ENCODE results near the gene PRIM2.
"Not testable (repeated sequence)": the region's sequence is repeated elsewhere in the genome, so short reads cannot be mapped to it uniquely, and the experiment has no call there.

The PRIM2 gene

GRCh38 chr6:57317060-57317943 lies at the start of gene PRIM2:
TSS of gene PRIM2 (plus strand) at chr6:57317630. CDS start at chr6:57318446, 816 bp downstream.
- DNase-seq: peak; percentile 86

GRCh38 chr6:57268294-57268640 lies 49.2 kb upstream of the PRIM2 start:
- no peak for DNase-seq

DNA sequence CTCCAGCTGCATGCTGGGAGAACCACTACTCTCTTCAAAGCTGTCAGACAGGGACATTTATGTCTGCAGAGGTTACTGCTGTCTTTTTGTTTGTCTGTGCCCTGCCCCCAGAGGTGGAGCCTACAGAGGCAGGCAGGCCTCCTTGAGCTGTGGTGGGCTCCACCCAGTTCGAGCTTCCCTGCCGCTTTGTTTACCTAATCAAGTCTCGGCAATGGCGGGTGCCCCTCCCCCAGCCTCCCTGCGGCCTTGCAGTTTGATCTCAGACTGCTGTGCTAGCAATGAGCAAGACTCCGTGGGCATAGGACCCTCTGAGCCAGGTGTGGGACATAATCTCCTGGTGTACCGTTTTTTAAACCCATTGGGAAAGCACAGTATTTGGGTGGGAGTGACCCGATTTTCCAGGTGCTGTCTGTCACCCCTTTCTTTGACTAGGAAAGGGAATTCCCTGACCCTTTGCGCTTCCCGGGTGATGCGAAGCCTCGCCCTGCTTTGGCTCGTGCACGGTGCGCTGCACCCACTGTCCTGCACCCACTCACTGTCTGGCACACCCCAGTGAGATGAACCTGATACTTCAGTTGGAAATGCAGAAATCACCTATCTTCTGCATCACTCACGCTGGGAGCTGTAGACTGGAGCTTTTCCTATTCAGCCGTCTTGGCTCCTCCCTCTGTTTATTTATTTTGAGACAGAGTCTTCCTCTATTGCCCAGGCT lies 43.2 kb upstream of the PRIM2 start:
- not testable (repeated sequence) for DNase-seq

- no peak for DNase-seq
Measured at GRCh38 chr6:57275384-57275783, 42.0 kb upstream of the PRIM2 start.

GRCh38 chr6:57276946-57277345 lies 40.5 kb upstream of the PRIM2 start:
- no peak for DNase-seq

DNA sequence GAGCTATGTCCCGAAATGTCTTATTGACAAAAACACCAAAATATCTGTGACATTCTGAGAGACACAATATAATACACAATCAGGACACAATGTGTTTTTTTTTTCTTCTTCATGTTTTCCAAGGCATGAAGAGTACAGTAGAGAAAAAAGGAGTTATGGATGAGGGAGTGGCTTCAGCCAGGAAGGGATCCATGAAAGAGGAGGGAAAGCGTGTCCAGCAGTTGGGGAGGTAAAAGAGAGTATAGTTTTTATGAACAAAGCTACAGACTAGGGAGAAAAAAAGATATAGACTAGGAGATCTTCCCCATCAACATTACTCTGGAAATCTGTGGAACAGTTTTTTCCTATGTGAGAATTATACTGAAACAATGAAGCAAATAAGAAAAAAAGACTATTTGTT lies 38.9 kb upstream of the PRIM2 start:
- no peak for DNase-seq

GRCh38 chr6:57279013-57279412 lies 38.4 kb upstream of the PRIM2 start:
- no peak for DNase-seq

DNA sequence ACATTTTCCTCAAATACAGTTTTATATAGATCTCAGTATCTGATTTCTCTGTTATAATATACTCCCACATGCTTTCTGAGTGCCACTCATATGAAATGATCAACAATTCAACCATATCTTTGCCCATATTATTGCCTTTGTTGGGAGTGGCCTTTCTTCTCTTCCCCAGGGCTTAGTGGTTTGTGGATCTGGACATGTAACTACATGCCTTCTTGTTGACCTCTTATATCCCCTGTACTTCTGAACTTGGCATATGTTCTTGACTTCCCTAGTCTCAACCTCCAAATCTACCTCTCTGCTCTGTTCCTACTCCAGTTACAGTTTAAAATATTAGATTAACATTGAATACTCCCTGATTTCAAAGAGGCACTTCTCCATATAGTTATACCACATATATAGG lies 34.3 kb upstream of the PRIM2 start:
- DNase-seq: no peak

GRCh38 chr6:57283911-57284455 lies 33.4 kb upstream of the PRIM2 start:
- DNase-seq: no peak

- not testable (repeated sequence) for DNase-seq
Measured at GRCh38 chr6:57288136-57288535, 29.3 kb upstream of the PRIM2 start.

DNA sequence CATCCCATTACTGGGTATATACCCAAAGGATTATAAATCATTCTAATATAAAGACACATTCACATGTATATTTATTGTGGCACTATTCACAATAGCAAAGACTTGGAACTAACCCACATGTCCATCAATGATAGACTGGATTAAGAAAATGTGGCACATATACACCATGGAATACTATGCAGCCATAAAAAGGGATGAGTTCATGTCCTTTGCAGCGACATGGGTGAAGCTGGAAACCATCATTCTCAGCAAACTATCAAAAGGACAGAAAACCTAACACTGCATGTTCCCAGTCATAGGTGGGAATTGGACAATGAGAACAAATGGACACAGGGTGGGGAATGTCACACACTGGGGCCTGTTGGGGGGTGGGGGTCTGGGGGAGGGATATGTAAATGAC lies 24.0 kb upstream of the PRIM2 start:
- not testable (repeated sequence) for DNase-seq

- no peak for DNase-seq
Measured at GRCh38 chr6:57294862-57295445, 22.5 kb upstream of the PRIM2 start.

DNA sequence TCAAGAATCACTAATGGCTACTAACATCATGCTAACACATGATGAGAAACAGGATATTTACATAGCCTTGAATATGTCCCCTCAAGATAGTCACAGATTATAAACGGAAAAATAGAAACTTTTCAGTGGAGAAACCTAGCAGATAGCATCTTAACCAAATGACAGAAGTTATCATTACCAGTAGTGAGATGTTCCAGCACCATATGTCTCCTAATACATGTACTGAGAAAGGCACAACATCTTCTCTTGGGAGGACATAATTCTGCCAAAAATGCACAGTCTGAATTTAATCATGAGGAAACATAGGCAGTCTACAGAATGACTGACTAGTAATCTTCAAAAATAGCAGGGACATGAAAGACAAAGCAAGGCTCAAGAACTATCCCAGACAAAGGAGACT lies 19.9 kb upstream of the PRIM2 start:
- no peak for DNase-seq

DNA sequence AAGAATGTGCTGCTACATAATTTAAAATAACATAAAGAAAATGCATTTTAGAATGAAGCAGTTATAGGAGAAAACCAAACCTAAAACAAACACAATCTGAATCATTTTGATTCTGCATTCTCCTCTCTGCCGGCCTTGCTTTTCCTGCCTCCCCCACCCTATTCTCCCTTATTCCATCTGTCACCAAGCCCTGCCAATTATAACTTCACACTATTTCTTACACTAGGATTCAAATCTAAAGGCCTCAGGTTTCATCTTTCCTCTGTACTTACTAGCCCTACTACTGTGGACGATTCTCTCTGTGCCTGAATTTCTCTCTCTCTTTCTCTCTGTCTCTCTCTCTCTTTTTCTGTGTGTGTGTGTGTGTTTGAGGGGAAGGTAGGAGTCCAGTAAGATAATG lies 18.7 kb upstream of the PRIM2 start:
- DNase-seq: no peak

DNA sequence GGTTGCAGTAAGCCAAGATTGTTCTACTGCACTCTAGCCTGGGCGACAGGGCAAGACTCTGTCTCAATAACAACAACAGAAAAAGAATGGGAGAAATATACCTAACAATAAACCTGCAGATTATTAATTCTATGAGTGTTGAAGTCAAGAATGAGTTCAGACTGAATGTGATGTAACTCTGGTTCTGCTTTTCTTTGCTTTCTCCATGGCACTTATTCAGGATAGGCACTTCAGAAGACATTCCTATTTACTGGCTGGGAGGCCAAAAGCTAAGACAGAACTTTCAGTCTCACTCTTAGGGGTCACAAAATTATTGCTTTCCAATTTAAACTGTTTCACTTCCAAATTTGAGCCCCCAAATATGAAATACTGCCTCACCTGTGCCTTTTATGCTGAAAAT lies 15.7 kb upstream of the PRIM2 start:
- DNase-seq: no peak

GRCh38 chr6:57302477-57302876 lies 15.0 kb upstream of the PRIM2 start:
- no peak for DNase-seq

DNA sequence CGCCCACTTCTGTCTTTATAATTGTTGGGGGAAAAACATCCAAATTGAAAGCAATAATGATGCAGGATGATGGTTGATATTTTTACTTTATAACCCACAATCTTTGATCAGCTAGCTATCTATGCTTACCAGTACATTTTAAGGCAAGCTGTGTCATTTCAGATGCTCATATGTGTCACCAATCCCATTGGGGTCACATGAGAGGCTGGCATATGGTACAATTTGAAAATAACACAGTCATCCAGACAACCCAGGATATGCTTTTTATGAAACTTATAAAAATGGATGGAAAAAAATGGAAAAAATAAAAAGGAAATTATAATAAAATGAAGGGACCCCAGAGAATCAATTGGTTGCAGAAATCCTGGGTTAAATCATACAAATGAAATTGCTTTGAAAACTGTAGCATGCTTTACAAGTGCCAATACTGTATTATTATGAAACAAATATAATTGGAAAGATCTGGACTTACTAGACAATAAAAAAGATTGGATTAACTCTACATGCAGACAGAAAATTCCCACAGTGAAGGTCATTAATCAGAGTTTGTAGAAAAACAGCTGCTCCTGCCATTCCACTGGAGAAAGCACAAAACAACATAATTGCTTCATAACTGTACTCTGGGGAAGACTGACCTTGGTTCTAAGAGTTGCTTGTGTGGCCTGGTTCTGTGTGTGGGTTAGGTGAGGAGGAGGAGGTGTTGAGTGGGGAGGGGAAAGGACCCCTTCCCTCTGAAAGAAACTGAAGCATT lies 13.3 kb upstream of the PRIM2 start:
- DNase-seq: peak; percentile 26

- DNase-seq: no peak
Measured at GRCh38 chr6:57305107-57305506, 12.3 kb upstream of the PRIM2 start.

- DNase-seq: peak; percentile 71
Measured at GRCh38 chr6:57305761-57306160, 11.7 kb upstream of the PRIM2 start.

- DNase-seq: no peak
Measured at GRCh38 chr6:57306273-57306672, 11.2 kb upstream of the PRIM2 start.

DNA sequence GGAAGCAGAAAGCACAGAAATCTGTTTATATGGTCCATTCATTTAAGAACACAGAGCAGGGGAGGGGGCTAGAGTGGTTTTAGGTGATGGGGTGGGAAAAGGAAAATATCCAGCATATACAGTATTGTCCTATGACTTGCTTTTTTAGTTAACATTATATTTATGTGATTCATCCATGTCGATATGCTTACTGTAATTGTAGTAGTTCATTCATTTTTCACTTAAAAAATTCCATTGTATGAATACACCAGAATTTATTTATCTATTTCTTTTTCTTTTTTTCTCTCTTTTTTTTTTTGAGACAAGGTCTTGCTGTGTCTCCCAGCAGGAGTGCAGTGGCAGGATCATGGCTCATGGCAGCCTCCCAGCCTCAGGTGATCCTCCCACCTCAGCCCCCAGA lies 9.6 kb upstream of the PRIM2 start:
- no peak for DNase-seq

DNA sequence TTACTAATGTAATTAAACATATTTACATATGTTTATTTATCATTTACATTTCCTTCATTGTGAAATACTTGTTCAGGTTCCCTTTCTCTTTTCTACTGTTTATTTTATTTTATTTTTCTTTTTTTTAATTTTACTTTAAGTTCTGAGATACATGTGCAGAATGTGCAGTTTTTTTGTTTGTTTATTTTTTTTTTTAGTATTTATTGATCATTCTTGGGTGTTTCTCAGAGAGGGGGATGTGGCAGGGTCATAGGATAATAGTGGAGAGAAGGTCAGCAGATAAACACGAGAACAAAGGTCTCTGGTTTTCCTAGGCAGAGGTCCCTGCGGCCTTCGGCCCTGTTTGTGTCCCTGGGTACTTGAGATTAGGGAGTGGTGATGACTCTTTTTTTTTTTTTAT lies 8.7 kb upstream of the PRIM2 start:
- DNase-seq: not testable (repeated sequence)
